IPS-18c (cell line): ENCODE data around the gene GRIK4.
A peak's percentile ranks its signal among the peaks of the same experiment; 100 is the strongest.

Experiments used
- H3K4me3 ChIP-seq: 2 replicates; pipeline ENCODE4 v1.7.0; 2013; ENCODE audit warnings: low read depth, mild to moderate bottlenecking, low read length, moderate library complexity; ENCODE audit not compliant: insufficient read depth
- H3K9me3 ChIP-seq: one replicate; pipeline ENCODE4 v1.6.1; 2013; ENCODE audit warnings: mild to moderate bottlenecking, low read length, moderate library complexity; ENCODE audit not compliant: control insufficient read depth, insufficient read depth

The GRIK4 gene

GRCh38 chr11:120556797-120557196, 45.2 kb downstream of the GRIK4 start:
- Histone ChIP-seq H3K9me3 (no peaks in the 10 kb centered on the region), H3K4me3 (no peak overlapping the region; the same call in 1 of the 2 replicates)

GRCh38 chr11:120558744-120559431, 47.3 kb downstream of the GRIK4 start:
- H3K9me3 ChIP-seq: no peaks in the 10 kb centered on the region
- H3K4me3 ChIP-seq: no peak overlapping the region

- Histone ChIP-seq H3K9me3 (no peaks in the 10 kb centered on the region), H3K4me3 (no peak overlapping the region)
Observed at GRCh38 chr11:120561286-120561685, 49.7 kb downstream of the GRIK4 start.

- Histone ChIP-seq H3K9me3 (no peaks in the 10 kb centered on the region), H3K4me3 (0 out of 2 replicates have a peak overlapping the region, but pooled peaks have one; percentile 6)
Observed at GRCh38 chr11:120562806-120563425, 51.4 kb downstream of the GRIK4 start.

- Histone ChIP-seq H3K4me3 (peak overlapping the region; percentile 63), H3K9me3 (no peaks in the 10 kb centered on the region)
Observed at GRCh38 chr11:120563703-120564572, 52.4 kb downstream of the GRIK4 start.

- H3K4me3 ChIP-seq: peak overlapping the region; percentile 63
- no peaks in the 10 kb centered on the region for H3K9me3 ChIP-seq
Observed at GRCh38 chr11:120564573-120565311, 53.2 kb downstream of the GRIK4 start.

GRCh38 chr11:120565466-120566155, 54.1 kb downstream of the GRIK4 start:
- H3K4me3 ChIP-seq: peak overlapping the region; percentile 63; the same call in 1 of the 2 replicates
- no peaks in the 10 kb centered on the region for H3K9me3 ChIP-seq

GRCh38 chr11:120566176-120566575, 54.6 kb downstream of the GRIK4 start:
- Histone ChIP-seq H3K9me3 (no peaks in the 10 kb centered on the region), H3K4me3 (no peak overlapping the region)

- Histone ChIP-seq H3K4me3 (no peak overlapping the region), H3K9me3 (no peaks in the 10 kb centered on the region)
Observed at GRCh38 chr11:120568572-120569307, 57.2 kb downstream of the GRIK4 start.

GRCh38 chr11:120569861-120570260, 58.3 kb downstream of the GRIK4 start:
- H3K9me3 ChIP-seq: no peaks in the 10 kb centered on the region

GRCh38 chr11:120571476-120571875, 59.9 kb downstream of the GRIK4 start:
- no peaks in the 10 kb centered on the region for H3K9me3 ChIP-seq
- H3K4me3 ChIP-seq: no peak overlapping the region

More at GRCh38 chr11:120569861-120570260, 58.3 kb downstream of the GRIK4 start:
- H3K4me3 ChIP-seq: no peak overlapping the region

- Histone ChIP-seq H3K9me3 (no peaks in the 10 kb centered on the region), H3K4me3 (no peak overlapping the region)
Observed at GRCh38 chr11:120573756-120574354, 62.3 kb downstream of the GRIK4 start.

GRCh38 chr11:120574876-120575275, 63.3 kb downstream of the GRIK4 start:
- H3K4me3 ChIP-seq: no peak overlapping the region
- no peaks in the 10 kb centered on the region for H3K9me3 ChIP-seq

- no peaks in the 10 kb centered on the region for H3K9me3 ChIP-seq
- no peak overlapping the region for H3K4me3 ChIP-seq
Observed at GRCh38 chr11:120575461-120575860, 63.9 kb downstream of the GRIK4 start.

- Histone ChIP-seq H3K4me3 (no peak overlapping the region), H3K9me3 (no peaks in the 10 kb centered on the region)
Observed at GRCh38 chr11:120576606-120577005, 65.1 kb downstream of the GRIK4 start.

GRCh38 chr11:120577041-120577440, 65.5 kb downstream of the GRIK4 start:
- Histone ChIP-seq H3K9me3 (no peaks in the 10 kb centered on the region), H3K4me3 (no peak overlapping the region)
